H1 (cell line): ENCODE measurements around the gene RPS15. TPM values are rescaled to one million over a fixed set of nuclear protein-coding genes. Genes with fewer than 3 reads are reported as not detected.

Experiments used
- CTCF ChIA-PET: fragments of 300-600 bp; sonication (Branson Sonifier 250); formaldehyde crosslinking; loops from one replicate; lab custom pipeline; 2021; ENCODE audit not compliant: partially characterized antibody; lab: Charles Lee
- POLR2A ChIA-PET: fragments of 300-600 bp; sonication (Branson Sonifier 250); formaldehyde crosslinking; loops from one replicate; lab custom pipeline; 2021; ENCODE audit warnings: inconsistent platforms; ENCODE audit not compliant: partially characterized antibody; lab: Charles Lee
- DNase-seq, 2 experiments: peaks; one replicate each; pipeline versions ENCODE4 v3.0.0 to v3.0.0-alpha.2; 2010 to 2022; ENCODE audit warnings: low spot score in 2 of 2, low read depth in 1 of 2, mixed read lengths in 1 of 2
- FAIRE-seq: peaks from 2 replicates; lab custom pipeline; 2011; peaks lifted over from hg19 to GRCh38; lab: Jason Lieb, UNC
- H2AFZ ChIP-seq: 2 replicates; pipeline ENCODE4 v1.8.1; 2012; ENCODE audit warnings: low read length, inconsistent platforms
- H2AK5ac ChIP-seq: 2 replicates; pipeline ENCODE4 v1.6.1; 2013; ENCODE audit warnings: low read depth, low read length
- H2BK120ac ChIP-seq: replicated peaks from 2 replicates; pipeline ENCODE3; 2013; ENCODE audit warnings: low read depth, low read length, inconsistent platforms
- H2BK12ac ChIP-seq: 2 replicates; pipeline ENCODE4 v1.6.1; 2013; ENCODE audit warnings: low read depth, low read length
- H2BK15ac ChIP-seq: 2 replicates; pipeline ENCODE4 v1.6.1; 2013; ENCODE audit warnings: low read length
- H2BK20ac ChIP-seq: 2 replicates; pipeline ENCODE4 v1.6.1; 2013; ENCODE audit warnings: low read length
- H2BK5ac ChIP-seq: 2 replicates; pipeline ENCODE4 v1.6.1; 2013; ENCODE audit warnings: low read depth, low read length
- H3K14ac ChIP-seq: 2 replicates; pipeline ENCODE4 v1.6.1; 2013; ENCODE audit warnings: inconsistent platforms; ENCODE audit not compliant: insufficient read length
- H3K18ac ChIP-seq: 2 replicates; pipeline ENCODE4 v1.6.1; 2013; ENCODE audit warnings: low read length; ENCODE audit errors: extremely low read depth
- H3K23ac ChIP-seq: 2 replicates; pipeline ENCODE4 v1.6.1; 2013; ENCODE audit warnings: inconsistent platforms; ENCODE audit not compliant: insufficient read length
- H3K23me2 ChIP-seq: 2 replicates; pipeline ENCODE4 v1.6.1; 2013; ENCODE audit warnings: low read depth, low read length
- H3K27ac ChIP-seq: 2 replicates; pipeline ENCODE4 v1.6.1; 2011; ENCODE audit warnings: low read depth, low read length, inconsistent platforms
- H3K27me3 ChIP-seq, 4 experiments: replicated peaks in 1 of 4; 1 replicate in 1 of 4; 2 replicates in 3 of 4; pipeline versions ENCODE4 v1.6.1 to v1.8.1; 2011 to 2013; ENCODE audit warnings: low read length in 3 of 4, mild to moderate bottlenecking in 3 of 4, inconsistent platforms in 2 of 4, mixed read lengths in 2 of 4, moderate library complexity in 1 of 4; ENCODE audit not compliant: control insufficient read depth in 3 of 4, insufficient read depth in 3 of 4; ENCODE audit errors: extremely low read depth in 1 of 4
- H3K36me3 ChIP-seq, 4 experiments: 2 replicates each; pipeline versions ENCODE4 v1.6.1 to v1.8.1; 2011 to 2013; ENCODE audit warnings: mild to moderate bottlenecking in 4 of 4, low read length in 3 of 4, moderate library complexity in 2 of 4, control low read depth in 1 of 4, inconsistent platforms in 1 of 4; ENCODE audit not compliant: insufficient read depth in 4 of 4, control insufficient read depth in 2 of 4
- H3K4ac ChIP-seq: replicated peaks from 2 replicates; pipeline ENCODE3; 2013; ENCODE audit warnings: low read length, low read depth, mixed read lengths, inconsistent platforms; ENCODE audit not compliant: insufficient read length
- H3K4me1 ChIP-seq, 4 experiments: replicated peaks in 1 of 4; 1 replicate in 1 of 4; 2 replicates in 3 of 4; pipeline versions ENCODE4 v1.6.1 to v1.8.1; 2011 to 2013; ENCODE audit warnings: low read length in 3 of 4, inconsistent platforms in 2 of 4, mixed read lengths in 1 of 4; ENCODE audit not compliant: insufficient read depth in 4 of 4, control insufficient read depth in 3 of 4
- H3K4me2 ChIP-seq, 2 experiments: 2 replicates each; pipeline versions ENCODE4 v1.6.1 to v1.8.1; 2011 to 2013; ENCODE audit warnings: low read depth in 2 of 2, low read length in 2 of 2, control low read depth in 1 of 2, inconsistent platforms in 1 of 2, mild to moderate bottlenecking in 1 of 2; ENCODE audit not compliant: insufficient read depth in 1 of 2
- H3K4me3 ChIP-seq, 4 experiments: fragments of 200-600, 300-600 bp in 1 of 4; sonication (generic), shearing (Covaris generic), sonication (Bioruptor Twin) in 1 of 4; 2 replicates each; pipeline versions ENCODE4 v1.5.1 to v1.8.1; 2011 to 2016; ENCODE audit warnings: low read length in 4 of 4, low read depth in 3 of 4, control low read depth in 2 of 4, inconsistent platforms in 2 of 4, mild to moderate bottlenecking in 2 of 4, mixed read lengths in 1 of 4, moderate library complexity in 1 of 4; ENCODE audit not compliant: insufficient read depth in 2 of 4; ENCODE audit errors: extremely low read depth in 1 of 4
- H3K56ac ChIP-seq: replicated peaks from 2 replicates; pipeline ENCODE3; 2013; ENCODE audit warnings: low read depth, mild to moderate bottlenecking, mixed read lengths, low read length, inconsistent platforms; ENCODE audit not compliant: insufficient read length
- H3K79me1 ChIP-seq: 2 replicates; pipeline ENCODE4 v1.6.1; 2013; ENCODE audit warnings: low read depth, low read length, control low read depth
- H3K79me2 ChIP-seq, 2 experiments: 2 replicates each; pipeline versions ENCODE4 v1.6.1 to v1.8.1; 2012 to 2013; ENCODE audit warnings: low read length in 2 of 2, mild to moderate bottlenecking in 2 of 2, inconsistent platforms in 1 of 2; ENCODE audit not compliant: insufficient read depth in 2 of 2, control insufficient read depth in 1 of 2
- H3K9ac ChIP-seq, 4 experiments: replicated peaks in 1 of 4; 1 replicate in 1 of 4; 2 replicates in 3 of 4; pipeline versions ENCODE4 v1.6.1 to v1.8.1; 2011 to 2013; ENCODE audit warnings: low read depth in 3 of 4, low read length in 3 of 4, control low read depth in 2 of 4, mild to moderate bottlenecking in 2 of 4, moderate library complexity in 2 of 4, inconsistent platforms in 1 of 4; ENCODE audit errors: extremely low read depth in 1 of 4
- H3K9me3 ChIP-seq, 2 experiments: 2 replicates each; pipeline versions ENCODE4 v1.6.1 to v1.8.1; 2012 to 2013; ENCODE audit warnings: mild to moderate bottlenecking in 2 of 2, moderate library complexity in 2 of 2, control low read depth in 1 of 2, inconsistent platforms in 1 of 2, low read depth in 1 of 2, low read length in 1 of 2, mixed read lengths in 1 of 2; ENCODE audit not compliant: insufficient read depth in 2 of 2
- H4K20me1 ChIP-seq, 2 experiments: replicated peaks in 1 of 2; 2 replicates each; pipeline versions ENCODE3 to v1.8.1; 2011 to 2013; ENCODE audit warnings: inconsistent platforms in 2 of 2, low read length in 2 of 2, mild to moderate bottlenecking in 1 of 2; ENCODE audit not compliant: insufficient read depth in 2 of 2, control insufficient read depth in 1 of 2
- H4K5ac ChIP-seq: 2 replicates; pipeline ENCODE4 v1.6.1; 2013; ENCODE audit warnings: low read length, low read depth, mixed read lengths, inconsistent platforms; ENCODE audit not compliant: insufficient read length
- H4K8ac ChIP-seq: 2 replicates; pipeline ENCODE4 v1.8.0; 2013; ENCODE audit warnings: mild to moderate bottlenecking, moderate library complexity, low read length, inconsistent platforms; ENCODE audit not compliant: insufficient read depth; ENCODE audit errors: extremely low read depth
- H4K91ac ChIP-seq: replicated peaks from 2 replicates; pipeline ENCODE3; 2013; ENCODE audit warnings: low read length, mixed read lengths, inconsistent platforms; ENCODE audit not compliant: insufficient read length
- ASH2L ChIP-seq: fragments of 200-600, 300-600 bp; sonication (generic); IDR thresholded peaks from one replicate; pipeline ENCODE4 v1.7.1; 2017; ENCODE audit warnings: low read length
- CHD2 ChIP-seq: IDR thresholded peaks from 2 replicates; pipeline ENCODE4 v1.6.1; 2012; ENCODE audit warnings: low read length, improper control_type of control experiment
- GABPA ChIP-seq: IDR thresholded peaks from 2 replicates; pipeline ENCODE4 v1.6.1; 2011; ENCODE audit warnings: mild to moderate bottlenecking, low read length, moderate library complexity, borderline replicate concordance; ENCODE audit not compliant: insufficient read depth
- KDM4A ChIP-seq: IDR thresholded peaks from one replicate; pipeline ENCODE4 v1.7.1; 2012; ENCODE audit warnings: low read depth, mild to moderate bottlenecking, moderate library complexity, low read length, inconsistent platforms; ENCODE audit not compliant: severe bottlenecking
- ZNF274 ChIP-seq: IDR thresholded peaks from 2 replicates; pipeline ENCODE4 v1.7.0; 2012; ENCODE audit warnings: low read length, borderline replicate concordance; ENCODE audit errors: extremely low read depth
- WGBS, 2 experiments: shearing (Covaris generic) in 1 of 2; methylation state at CpG; one replicate each; pipeline versions ENCODE4 v1.1.6 to v1.1.7; 2013 to 2015; ENCODE audit warnings: low lambda C conversion rate in 2 of 2, mixed read lengths in 2 of 2, inconsistent platforms in 1 of 2, low coverage in 1 of 2, missing lambda C conversion rate in 1 of 2; ENCODE audit not compliant: insufficient replicate concordance in 2 of 2, insufficient coverage in 1 of 2, insufficient read length in 1 of 2; ENCODE audit errors: extremely low coverage in 1 of 2, missing lambda C conversion rate in 1 of 2; 5-methylcytosine and 5-hydroxymethylcytosine counted together
- polyA plus RNA-seq, 7 experiments: library from polyadenylated mRNA; depleted of rRNA in 3 of 7; stranded (reverse) in 5 of 7; unstranded in 2 of 7; fragments of >200 nt in 5 of 7; fragments of 200-250 nt in 2 of 7; gene quantifications; 1 replicate in 5 of 7; 2 replicates in 1 of 7; 4 replicates in 1 of 7; pipeline versions ENCODE4 v1.2.1 to v1.2.3, GENCODE V29; 2011 to 2013; ENCODE audit warnings: missing spikeins in 2 of 7, mixed read lengths in 2 of 7
- total RNA-seq: library from RNA; stranded (reverse); fragmentation: NEBNext Ultra II Directional; extraction: Animal tissue kit (Norgen Biotek cat#: 25700); gene quantifications from 2 replicates; pipeline ENCODE4 v1.2.1, GENCODE V29; 2021

The RPS15 gene
- total and polyA plus RNA-seq, 2 of the 8 experiments (the other 6 are each of a cell fraction or from before 2014, with no cell fraction given) = 1,562 to 3,890 TPM

DNA sequence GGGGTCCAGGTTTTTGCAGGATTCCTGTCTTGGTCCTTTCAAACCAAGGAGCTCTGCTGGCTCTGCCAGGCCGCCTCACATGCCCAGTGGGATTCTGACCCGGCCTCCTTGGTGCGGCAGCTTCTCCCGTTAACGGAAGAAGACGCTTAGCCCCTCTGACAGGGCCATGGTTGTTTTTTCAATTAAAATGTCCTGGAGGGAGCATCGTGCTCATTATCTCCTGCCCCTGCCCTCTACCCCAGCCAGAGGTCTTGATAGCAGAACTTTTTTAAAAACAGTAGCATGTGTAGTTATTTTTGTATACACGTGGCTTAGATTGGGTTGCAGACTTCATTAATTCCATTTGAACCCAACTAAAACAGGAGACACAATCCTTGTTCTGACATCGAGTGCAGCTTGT is 11.5 kb upstream of the RPS15 start:
- peaks cover 0 to 43% of the 10 kb centered on the region in 2 experiments; a peak in 3 of 4 replicates for H3K79me2 ChIP-seq
- H3K27me3 ChIP-seq = no peaks in the 10 kb centered on the region
- CTCF ChIA-PET = interaction anchor here (1.0 to 1.5 kb wide), 2 partner anchors 10 to 24 kb away, joined by 3 to 8 read pairs; no protein-coding TSS in a partner anchor
- H2BK12ac ChIP-seq = no peak overlapping the region
- H4K91ac ChIP-seq = no peak overlapping the region
- no peaks in the 10 kb centered on the region for H3K9me3 ChIP-seq
- H2BK120ac ChIP-seq = no peak overlapping the region
- no peak overlapping the region for H3K4me3 ChIP-seq
- no peak overlapping the region for H3K23ac ChIP-seq
- no peak overlapping the region for H2AK5ac ChIP-seq
- H3K18ac ChIP-seq = no peak overlapping the region
- no peak overlapping the region for H3K14ac ChIP-seq
- H3K4ac ChIP-seq = no peak overlapping the region
- H3K9ac ChIP-seq = no peak overlapping the region
- DNase-seq = no peak
- POLR2A ChIA-PET = interaction anchor here (0.7 to 1.9 kb wide), 8 partner anchors 9 to 26 kb away, joined by 3 to 9 read pairs (median 4); no protein-coding TSS in a partner anchor
- no peak overlapping the region for H2AFZ ChIP-seq
- peaks cover 0 to 3% (median 0%) of the 10 kb centered on the region in 4 experiments; a peak in 1 of 7 replicates for H3K4me1 ChIP-seq
- no peak overlapping the region for H2BK15ac ChIP-seq
- H3K79me1 ChIP-seq = peaks cover 11% of the 10 kb centered on the region
- TF ChIP-seq ZNF274 (no peak), ASH2L (no peak), KDM4A (no peak), CHD2 (no peak), GABPA (no peak)
- TF ChIP-seq, all 59 proteins: peak for 0
- Histone ChIP-seq H3K36me3 (peaks cover 30 to 78% (median 65%) of the 10 kb centered on the region in 4 experiments), H3K56ac (no peak overlapping the region), H4K20me1 (peaks cover 33 to 47% of the 10 kb centered on the region in 2 experiments), H4K5ac (no peak overlapping the region), H3K27ac (no peak overlapping the region), H3K23me2 (no peaks in the 10 kb centered on the region), H2BK20ac (no peak overlapping the region), H3K4me2 (no peak overlapping the region), H4K8ac (no peak overlapping the region), H2BK5ac (no peak overlapping the region)
- 91% methylated on average over 9 of the region's 9 CpGs; no CpG with 5 or more reads in 1 of the 2 experiments for WGBS, 2 experiments
- no peak for FAIRE-seq
